ENCODE results near the gene CHRNG. TPM values are rescaled to one million over a fixed set of nuclear protein-coding genes. Genes with fewer than 3 reads are reported as not detected.

Gene CHRNG
- total and polyA plus RNA-seq, 9 donors = 75.0 to 165 (median 94.8) TPM

- 90% methylated on average over 8 of the region's 8 CpGs for WGBS (ENCODE audit: insufficient coverage)
- Histone ChIP-seq H3K27ac (ENCODE audit: low read length) (no peak overlapping the region), H3K9me3 (replicated peaks; ENCODE audit: control insufficient read depth, low read depth, low read length) (peaks cover 2% of the 10 kb centered on the region), H3K4me3 (ENCODE audit: low read length) (no peak overlapping the region), H3K36me3 (ENCODE audit: control insufficient read depth, insufficient read depth, low read length) (peaks cover 3% of the 10 kb centered on the region), H3K27me3 (ENCODE audit: control insufficient read depth, insufficient read depth, low read length) (no peaks in the 10 kb centered on the region), H3K4me1 (ENCODE audit: control insufficient read depth, insufficient read depth, low read length) (peaks cover 27% of the 10 kb centered on the region)
- DNase-seq = no peak
Measured at GRCh38 chr2:232588031-232588430, 48.5 kb downstream of the CHRNG start.

GRCh38 chr2:232588680-232589585, 49.4 kb downstream of the CHRNG start:
- H3K4me1 ChIP-seq (ENCODE audit: control insufficient read depth, insufficient read depth, low read length) = peaks cover 27% of the 10 kb centered on the region
- 77% methylated on average over 10 of the region's 18 CpGs for WGBS (ENCODE audit: insufficient coverage)
- no peaks in the 10 kb centered on the region for H3K27me3 ChIP-seq (ENCODE audit: control insufficient read depth, insufficient read depth, low read length)
- peaks cover 2% of the 10 kb centered on the region for H3K9me3 ChIP-seq (replicated peaks; ENCODE audit: control insufficient read depth, low read depth, low read length)
- DNase-seq = peak; percentile 85
- peaks cover 2% of the 10 kb centered on the region for H3K36me3 ChIP-seq (ENCODE audit: control insufficient read depth, insufficient read depth, low read length)
- H3K4me3 ChIP-seq (ENCODE audit: low read length) = no peak overlapping the region
- H3K27ac ChIP-seq (ENCODE audit: low read length) = peak overlapping the region; percentile 29

- Histone ChIP-seq H3K27me3 (ENCODE audit: control insufficient read depth, insufficient read depth, low read length) (no peaks in the 10 kb centered on the region), H3K4me1 (ENCODE audit: control insufficient read depth, insufficient read depth, low read length) (peaks cover 18% of the 10 kb centered on the region), H3K36me3 (ENCODE audit: control insufficient read depth, insufficient read depth, low read length) (no peaks in the 10 kb centered on the region), H3K9me3 (replicated peaks; ENCODE audit: control insufficient read depth, low read depth, low read length) (no peaks in the 10 kb centered on the region), H3K27ac (ENCODE audit: low read length) (no peak overlapping the region), H3K4me3 (ENCODE audit: low read length) (no peak overlapping the region)
- no peak for DNase-seq
- WGBS (ENCODE audit: insufficient coverage) = 93% methylated on average over 2 of the region's 3 CpGs
Measured at GRCh38 chr2:232592772-232593395, 53.4 kb downstream of the CHRNG start.

- WGBS (ENCODE audit: insufficient coverage) = 91% methylated on average over 4 of the region's 7 CpGs
- Histone ChIP-seq H3K27me3 (ENCODE audit: control insufficient read depth, insufficient read depth, low read length) (no peaks in the 10 kb centered on the region), H3K36me3 (ENCODE audit: control insufficient read depth, insufficient read depth, low read length) (no peaks in the 10 kb centered on the region), H3K9me3 (replicated peaks; ENCODE audit: control insufficient read depth, low read depth, low read length) (no peaks in the 10 kb centered on the region), H3K27ac (ENCODE audit: low read length) (no peak overlapping the region), H3K4me1 (ENCODE audit: control insufficient read depth, insufficient read depth, low read length) (peaks cover 7% of the 10 kb centered on the region), H3K4me3 (ENCODE audit: low read length) (no peak overlapping the region)
- DNase-seq = no peak
Measured at GRCh38 chr2:232593982-232594381, 54.5 kb downstream of the CHRNG start.

Other genes starting within 250 kb of the CHRNG start
- 0.09 TPM for gene ALPP, start 160.9 kb upstream of the CHRNG start, total RNA-seq
- gene ALPP, start 160.9 kb upstream of the CHRNG start, polyA plus RNA-seq (ENCODE audit: insufficient read depth in 1 of 8, insufficient read length in 8 of 8, low replicate concordance in 1 of 8) = under 1 TPM in 1 of 8 donors, not detected in 7; 0.30 TPM
- not detected for gene ALPG, start 132.8 kb upstream of the CHRNG start, total RNA-seq
- not detected for gene ALPG, start 132.8 kb upstream of the CHRNG start, polyA plus RNA-seq (ENCODE audit: insufficient read depth in 1 of 8, insufficient read length in 8 of 8, low replicate concordance in 1 of 8)
- not detected for gene ALPI, start 83.5 kb upstream of the CHRNG start, total RNA-seq
- gene ALPI, start 83.5 kb upstream of the CHRNG start, polyA plus RNA-seq (ENCODE audit: insufficient read depth in 1 of 8, insufficient read length in 8 of 8, low replicate concordance in 1 of 8) = 1 to 10 TPM in 1 of 8 donors, under 1 TPM in 1, not detected in 6; 0.63 to 3.7 TPM
- gene ECEL1, start 51.9 kb upstream of the CHRNG start, total RNA-seq = 0.31 TPM
- under 1 TPM; 0.18 to 0.45 (median 0.33) TPM for gene ECEL1, start 51.9 kb upstream of the CHRNG start, polyA plus RNA-seq (ENCODE audit: insufficient read depth in 1 of 8, insufficient read length in 8 of 8, low replicate concordance in 1 of 8)
- 2.6 TPM for gene PRSS56, start 19.3 kb upstream of the CHRNG start, total RNA-seq
- 1 to 10 TPM; 1.7 to 2.5 (median 2.1) TPM for gene PRSS56, start 19.3 kb upstream of the CHRNG start, polyA plus RNA-seq (ENCODE audit: insufficient read depth in 1 of 8, insufficient read length in 8 of 8, low replicate concordance in 1 of 8)
- 83.7 TPM for gene CHRND, start 13.5 kb upstream of the CHRNG start, total RNA-seq
- 100 to 1,000 TPM; 118 to 163 (median 139) TPM for gene CHRND, start 13.5 kb upstream of the CHRNG start, polyA plus RNA-seq (ENCODE audit: insufficient read depth in 1 of 8, insufficient read length in 8 of 8, low replicate concordance in 1 of 8)
- 5.1 TPM for gene TIGD1, start 10.9 kb downstream of the CHRNG start, total RNA-seq
- 1 to 10 TPM; 5.2 to 7.6 (median 6.2) TPM for gene TIGD1, start 10.9 kb downstream of the CHRNG start, polyA plus RNA-seq (ENCODE audit: insufficient read depth in 1 of 8, insufficient read length in 8 of 8, low replicate concordance in 1 of 8)
- 115 TPM for gene EIF4E2, start 11.0 kb downstream of the CHRNG start, total RNA-seq
- gene EIF4E2, start 11.0 kb downstream of the CHRNG start, polyA plus RNA-seq (ENCODE audit: insufficient read depth in 1 of 8, insufficient read length in 8 of 8, low replicate concordance in 1 of 8) = 100 to 1,000 TPM; 105 to 135 (median 122) TPM
- 7.0 TPM for gene EFHD1, start 93.9 kb downstream of the CHRNG start, total RNA-seq
- gene EFHD1, start 93.9 kb downstream of the CHRNG start, polyA plus RNA-seq (ENCODE audit: insufficient read depth in 1 of 8, insufficient read length in 8 of 8, low replicate concordance in 1 of 8) = 10 to 100 TPM; 20.1 to 39.6 (median 28.1) TPM
- 49.4 TPM for gene GIGYF2, start 157.6 kb downstream of the CHRNG start, total RNA-seq
- gene GIGYF2, start 157.6 kb downstream of the CHRNG start, polyA plus RNA-seq (ENCODE audit: insufficient read depth in 1 of 8, insufficient read length in 8 of 8, low replicate concordance in 1 of 8) = 10 to 100 TPM; 26.4 to 48.2 (median 40.8) TPM
- gene KCNJ13, start 236.9 kb downstream of the CHRNG start, total RNA-seq = not detected
- gene KCNJ13, start 236.9 kb downstream of the CHRNG start, polyA plus RNA-seq (ENCODE audit: insufficient read depth in 1 of 8, insufficient read length in 8 of 8, low replicate concordance in 1 of 8) = under 1 TPM in 7 of 8 donors, not detected in 1; 0.12 to 0.90 (median 0.20) TPM